SH-SY5Y (cell line): ENCODE measurements around the gene ZNF518A.

ENCODE experiments used
- GATA2 ChIP-seq: IDR thresholded peaks from 2 replicates; pipeline ENCODE4 v1.6.1; 2011; ENCODE audit warnings: mild to moderate bottlenecking, low read depth, low read length
- GATA3 ChIP-seq: IDR thresholded peaks from 2 replicates; pipeline ENCODE4 v1.6.1; 2011; ENCODE audit warnings: low read depth, mild to moderate bottlenecking, low read length, moderate library complexity

GRCh38 chr10:96170230-96170629 lies 40.1 kb downstream of the ZNF518A start:
- TF ChIP-seq GATA3 (no peak), GATA2 (no peak)
